GM19372 (cell line): ENCODE data around the gene GATD1.
A peak's percentile ranks its signal among the peaks of the same experiment; 100 is the strongest.
"Not testable (repeated sequence)": the region's sequence is repeated elsewhere in the genome, so short reads cannot be mapped to it uniquely, and the experiment has no call there.

ENCODE experiments used
- ATAC-seq: cut with Tn5 transposase; IDR thresholded peaks from one replicate; pipeline ENCODE4 v1.9.1; 2021; ENCODE audit warnings: mild to moderate bottlenecking, low read depth, moderate library complexity; ENCODE audit not compliant: unreplicated experiment

Gene GATD1

DNA sequence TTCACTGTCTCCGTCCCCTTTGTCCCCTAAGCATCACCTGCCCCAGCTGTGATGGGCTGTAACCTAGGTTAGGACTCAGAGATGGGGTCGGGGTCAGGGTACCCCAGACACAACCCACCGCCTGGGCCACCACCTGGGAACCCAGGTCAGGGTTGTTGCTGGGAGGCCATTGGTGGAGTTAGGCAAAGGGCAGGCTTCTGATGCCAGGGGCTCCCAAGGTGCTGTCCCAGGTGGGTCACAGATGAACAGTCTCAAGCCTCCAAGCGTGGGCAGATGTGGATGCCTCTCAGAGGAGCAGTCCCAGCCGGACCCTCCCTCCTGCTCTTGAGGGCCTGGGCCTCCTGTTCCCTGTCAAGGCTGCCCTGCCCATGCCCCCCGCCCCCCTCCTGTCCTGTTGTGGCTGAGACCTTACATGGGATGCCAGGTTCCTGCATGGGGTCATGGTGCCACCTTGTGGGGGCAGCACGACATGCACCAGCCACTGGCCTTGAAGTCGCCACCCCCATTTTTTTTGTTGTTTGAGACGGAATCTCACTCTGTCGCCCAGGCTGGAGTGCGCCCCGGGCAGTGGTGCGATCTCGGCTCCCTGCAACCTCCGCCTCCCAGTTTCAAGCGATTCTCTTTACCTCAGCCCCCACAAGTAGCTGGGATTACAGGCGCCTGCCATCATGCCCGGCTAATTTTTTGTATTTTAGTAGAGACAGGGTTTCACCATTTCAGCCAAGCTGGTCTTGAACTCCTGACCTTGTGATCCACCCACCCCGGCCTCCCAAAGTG, 12.1 kb downstream of the GATD1 start:
- no peak for ATAC-seq

DNA sequence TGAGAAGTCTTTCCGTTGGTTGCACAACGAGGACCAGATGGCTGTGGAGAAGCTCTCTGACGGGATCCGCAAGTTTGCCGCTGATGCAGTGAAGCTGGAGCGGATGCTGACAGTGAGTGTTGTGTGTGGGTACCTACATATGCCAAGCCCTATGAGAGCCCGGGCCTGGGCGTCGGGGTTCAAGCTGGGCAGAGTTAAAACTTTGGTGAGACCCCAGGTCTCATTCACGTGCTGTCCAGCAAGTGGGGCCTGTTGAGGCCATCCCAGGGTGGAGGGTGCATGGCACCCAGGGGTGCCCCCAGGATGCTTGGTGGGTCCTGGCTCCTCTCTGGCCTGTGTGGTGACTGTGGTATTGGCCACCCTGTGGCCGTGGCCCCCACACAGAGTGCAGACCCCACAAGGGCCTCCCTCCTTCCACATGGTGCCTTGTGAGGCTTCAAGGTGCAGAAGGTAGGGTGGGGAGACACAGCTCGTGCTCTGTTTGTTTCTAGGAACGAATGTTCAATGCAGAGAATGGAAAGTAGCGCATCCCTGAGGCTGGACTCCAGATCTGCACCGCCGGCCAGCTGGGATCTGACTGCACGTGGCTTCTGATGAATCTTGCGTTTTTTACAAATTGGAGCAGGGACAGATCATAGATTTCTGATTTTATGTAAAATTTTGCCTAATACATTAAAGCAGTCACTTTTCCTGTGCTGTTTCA, 12.8 kb downstream of the GATD1 start:
- no peak for ATAC-seq

DNA sequence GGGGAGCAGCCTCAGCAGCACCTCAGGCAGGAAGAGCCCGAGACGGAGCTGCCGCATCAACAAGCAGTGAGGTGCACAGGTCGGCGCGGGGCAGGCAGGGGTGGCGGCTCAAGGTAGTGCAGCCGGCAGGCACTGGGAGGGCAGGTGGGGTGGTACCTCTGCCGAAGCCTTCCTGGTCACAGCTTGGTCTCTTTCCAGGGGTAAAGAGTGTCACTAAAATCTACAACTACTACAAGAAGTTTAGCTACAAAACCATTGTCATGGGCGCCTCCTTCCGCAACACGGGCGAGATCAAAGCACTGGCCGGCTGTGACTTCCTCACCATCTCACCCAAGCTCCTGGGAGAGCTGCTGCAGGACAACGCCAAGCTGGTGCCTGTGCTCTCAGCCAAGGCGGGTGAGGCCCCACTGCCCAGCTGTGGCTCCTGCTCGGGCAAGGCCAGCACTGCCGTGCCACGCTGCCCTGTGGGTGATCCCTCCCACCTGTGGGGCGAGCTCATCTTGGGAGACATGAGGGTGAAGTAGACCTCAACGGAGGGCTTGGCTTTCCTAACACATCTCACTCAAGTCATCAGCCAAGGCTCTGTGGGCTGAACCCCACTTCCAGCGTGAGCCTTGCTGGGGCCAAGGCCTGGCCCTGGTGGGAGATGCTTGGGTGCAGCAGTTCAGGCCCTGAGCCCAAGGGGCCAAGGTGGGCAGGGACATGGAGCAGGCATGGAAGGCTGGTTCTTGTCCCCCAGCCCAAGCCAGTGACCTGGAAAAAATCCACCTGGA, 13.6 kb downstream of the GATD1 start:
- no peak for ATAC-seq

DNA sequence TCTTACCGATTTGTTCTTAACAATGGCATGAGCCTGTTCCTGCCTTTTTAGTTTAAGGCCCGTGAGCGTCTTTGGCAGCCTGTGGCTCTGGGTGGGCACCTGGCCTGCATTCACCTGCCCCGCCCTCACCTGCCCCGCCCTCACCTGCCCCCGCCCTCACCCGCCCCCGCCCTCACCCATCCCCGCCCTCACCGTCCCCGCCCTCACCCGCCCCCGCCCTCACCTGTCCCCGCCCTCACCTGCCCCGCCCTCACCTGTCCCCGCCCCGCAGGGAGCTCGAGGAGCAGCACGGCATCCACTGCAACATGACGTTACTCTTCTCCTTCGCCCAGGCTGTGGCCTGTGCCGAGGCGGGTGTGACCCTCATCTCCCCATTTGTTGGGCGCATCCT, 14.2 kb downstream of the GATD1 start:
- no peak for ATAC-seq

DNA sequence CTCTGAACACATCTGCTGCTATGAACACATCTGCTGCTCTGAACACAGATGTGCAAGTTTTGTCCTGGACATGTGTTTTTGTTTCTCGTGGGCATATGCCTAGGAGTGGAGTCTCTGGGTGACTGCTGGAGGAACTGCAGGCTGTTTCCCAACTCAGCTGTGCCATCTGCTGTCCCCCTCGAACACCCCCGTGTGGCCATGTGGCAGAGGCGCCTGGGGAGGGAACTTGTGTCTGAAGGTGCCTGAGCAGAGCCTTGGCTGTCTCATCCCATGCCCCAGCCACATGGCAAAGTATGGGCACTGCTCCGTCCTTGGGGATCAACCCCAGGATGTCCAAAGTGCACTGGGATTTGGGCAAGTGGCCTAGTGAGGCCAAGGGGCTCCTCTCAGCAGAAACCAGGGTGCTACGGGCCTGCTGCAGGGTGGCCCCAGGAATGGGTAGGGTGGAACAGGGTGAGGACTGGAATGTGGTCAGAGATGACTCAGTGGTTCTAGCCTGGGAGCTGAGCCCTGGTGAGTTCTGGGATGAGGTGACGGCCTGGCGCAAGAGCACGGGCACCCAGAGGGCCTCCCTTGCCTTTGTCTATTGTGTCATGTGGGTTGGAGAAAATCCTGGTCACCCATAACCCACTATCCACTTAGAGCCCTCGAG, 14.7 kb downstream of the GATD1 start:
- no peak for ATAC-seq

DNA sequence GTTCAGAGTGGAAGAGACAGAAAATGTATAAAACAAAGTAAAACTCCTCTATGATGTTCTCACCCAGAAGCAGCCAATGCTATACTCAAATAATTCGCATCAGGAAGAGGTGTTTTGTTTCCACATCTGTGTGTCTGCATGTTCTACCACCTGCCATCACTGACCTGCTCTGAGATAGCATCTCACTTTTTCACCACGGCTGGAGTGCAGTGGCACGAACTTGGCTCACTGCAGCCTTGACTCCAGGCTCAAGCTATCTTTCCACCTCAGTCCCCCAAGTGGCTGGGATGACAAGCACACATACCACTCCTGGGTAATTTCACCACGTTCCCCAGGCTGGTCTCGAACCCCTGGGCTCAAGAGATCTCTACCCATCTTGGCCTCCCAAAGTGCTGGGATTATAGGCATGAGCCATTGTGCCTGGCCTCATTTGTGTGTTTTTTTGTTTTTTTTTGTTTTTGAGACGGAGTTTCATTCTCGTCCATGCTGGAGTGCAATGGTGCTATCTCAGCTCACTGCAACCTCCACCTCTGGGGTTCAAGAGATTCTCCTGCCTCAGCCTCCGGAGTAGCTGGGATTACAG, 15.7 kb downstream of the GATD1 start:
- no peak for ATAC-seq

DNA sequence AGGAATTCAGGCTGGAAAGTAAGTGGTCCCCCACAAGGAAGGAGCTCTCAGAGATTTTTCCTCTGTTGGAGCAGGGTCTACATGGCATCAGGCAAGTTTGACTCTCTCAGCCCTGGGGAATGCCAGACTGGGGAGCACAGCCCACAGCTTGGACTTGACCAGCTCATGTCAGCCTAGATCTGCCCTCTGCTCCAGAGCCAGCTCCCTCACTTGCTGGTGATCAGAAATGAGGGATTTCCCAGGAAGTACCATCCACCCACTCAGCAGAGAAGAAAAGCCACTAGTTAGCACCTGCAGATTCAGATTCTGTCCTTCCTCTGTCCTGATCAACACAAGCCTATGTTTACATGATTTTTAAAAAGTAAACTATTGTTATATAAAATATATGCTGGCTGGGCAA, 17.1 kb downstream of the GATD1 start:
- ATAC-seq, result no peak

DNA sequence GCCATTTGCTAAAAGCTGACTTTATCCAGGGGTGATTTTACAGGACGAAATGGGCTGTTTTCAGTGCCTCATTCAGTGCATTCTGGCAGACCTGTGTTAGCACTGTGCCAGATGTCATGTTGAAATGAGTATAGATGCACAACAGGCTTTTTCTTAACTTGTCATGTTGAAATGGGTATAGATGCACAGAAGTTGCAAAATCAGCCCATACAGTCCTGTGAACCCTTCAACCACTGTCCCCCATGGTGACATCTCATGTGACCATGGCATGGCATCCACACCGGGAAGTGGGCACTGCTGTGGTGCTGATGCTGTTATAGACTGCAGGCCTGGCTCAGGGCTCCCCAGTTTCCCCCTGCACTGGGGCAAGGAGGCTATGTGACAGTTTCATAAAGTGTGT, 27.6 kb downstream of the GATD1 start:
- ATAC-seq, result no peak

DNA sequence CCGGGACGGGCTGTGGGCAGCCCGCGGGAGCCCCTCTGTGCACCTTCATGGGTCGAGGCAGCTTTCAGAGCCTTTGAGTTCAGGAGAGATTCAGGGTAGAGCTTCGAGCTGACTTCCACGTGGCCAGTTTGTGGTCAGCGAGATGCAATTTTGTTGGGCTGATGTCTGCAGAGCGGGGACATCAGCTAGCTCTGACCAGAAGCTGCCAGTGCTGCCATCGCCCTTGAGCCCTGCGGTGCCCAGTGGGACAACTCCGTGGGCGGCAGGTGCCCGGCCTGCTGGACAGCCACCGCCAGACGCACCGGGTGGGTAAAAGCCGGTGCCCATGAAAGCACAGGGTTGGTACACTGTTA, 29.3 kb downstream of the GATD1 start:
- no peak for ATAC-seq

DNA sequence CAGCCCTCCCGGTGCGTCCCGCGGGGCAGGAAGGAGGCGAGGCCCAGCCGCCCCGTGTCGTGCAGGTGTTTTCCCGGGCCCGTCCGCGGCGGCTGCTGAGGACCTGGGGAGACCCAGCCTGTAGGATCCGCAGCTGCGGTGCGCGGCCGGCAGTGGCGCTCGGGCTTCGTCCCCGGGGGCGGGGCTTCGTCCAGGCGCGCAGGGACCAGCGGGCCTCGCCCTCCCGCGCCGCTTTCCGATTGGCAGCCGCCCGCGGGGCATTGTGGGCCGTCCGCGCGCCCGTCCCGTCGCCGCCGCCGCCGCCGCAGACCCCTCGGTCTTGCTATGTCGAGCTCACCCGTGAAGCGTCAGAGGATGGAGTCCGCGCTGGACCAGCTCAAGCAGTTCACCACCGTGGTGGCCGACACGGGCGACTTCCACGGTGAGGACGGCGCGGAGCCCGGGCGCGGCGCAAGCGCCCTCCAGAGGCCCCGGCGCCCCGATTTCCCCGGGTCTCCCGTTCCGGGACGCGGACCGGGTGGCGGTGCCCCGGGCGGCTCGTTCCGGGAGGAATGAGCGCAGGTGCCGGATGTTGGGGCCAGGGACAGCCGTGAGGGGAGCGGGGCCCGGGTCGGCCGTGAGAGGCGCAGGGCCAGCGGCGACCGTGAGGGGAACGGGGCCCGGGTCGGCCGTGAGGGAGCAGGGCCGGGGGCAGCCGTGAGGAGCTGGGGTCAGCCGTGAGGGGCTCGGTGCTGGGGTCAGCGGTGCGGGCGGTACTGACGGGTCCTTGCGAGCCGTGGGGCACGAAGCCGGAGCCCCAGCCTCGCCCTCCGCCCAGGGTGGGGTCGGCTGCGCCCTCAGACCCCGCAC, 29.9 kb downstream of the GATD1 start, which contains the start of gene TALDO1:
TALDO1 (plus strand) TSS at position 307 of the 849 bp plus-strand sequence; CDS start at position 325, 18 bp downstream.
- peak; percentile 89 for ATAC-seq

DNA sequence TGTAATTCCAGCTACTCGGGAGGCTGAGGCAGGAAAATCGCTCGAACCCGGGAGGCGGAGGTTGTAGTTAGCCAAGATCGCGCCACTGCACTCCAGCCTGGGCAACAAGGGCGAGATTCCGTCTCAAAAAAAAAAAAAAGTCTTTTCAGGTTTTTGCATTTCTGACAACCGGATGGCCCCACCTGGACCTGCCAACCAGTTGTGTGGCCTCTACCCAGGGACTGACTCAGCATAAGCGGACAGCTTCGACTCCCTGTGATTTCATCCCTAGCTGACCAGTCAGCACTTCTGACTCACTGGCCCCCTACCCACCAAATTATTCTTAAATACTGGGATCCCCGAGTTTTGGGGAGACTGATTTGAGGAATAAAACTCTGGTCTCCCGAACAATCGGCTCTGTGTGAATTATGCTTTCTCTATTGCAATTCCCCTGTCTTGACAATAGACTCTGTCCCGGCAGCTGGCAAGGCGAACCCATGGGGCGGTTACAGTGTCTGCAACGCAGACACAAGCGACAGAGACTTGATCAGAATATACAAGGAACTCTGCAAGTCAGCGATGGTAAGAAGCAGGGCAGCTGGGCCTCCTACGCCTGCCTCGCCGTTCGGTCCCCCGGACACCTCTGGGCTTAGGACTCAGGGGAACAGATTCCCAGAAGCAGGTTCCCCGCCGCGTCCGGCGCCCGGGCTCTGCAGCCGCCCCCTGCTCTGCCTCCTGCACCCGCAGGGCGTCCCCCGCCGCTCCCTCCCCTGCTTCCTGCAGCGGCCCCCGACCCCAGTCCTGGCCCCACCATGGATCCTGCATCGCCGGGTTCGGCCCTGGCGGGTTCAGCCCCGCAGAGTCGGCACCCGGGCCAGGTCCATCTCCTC, 30.8 kb downstream of the GATD1 start:
- peak; percentile 39 for ATAC-seq

DNA sequence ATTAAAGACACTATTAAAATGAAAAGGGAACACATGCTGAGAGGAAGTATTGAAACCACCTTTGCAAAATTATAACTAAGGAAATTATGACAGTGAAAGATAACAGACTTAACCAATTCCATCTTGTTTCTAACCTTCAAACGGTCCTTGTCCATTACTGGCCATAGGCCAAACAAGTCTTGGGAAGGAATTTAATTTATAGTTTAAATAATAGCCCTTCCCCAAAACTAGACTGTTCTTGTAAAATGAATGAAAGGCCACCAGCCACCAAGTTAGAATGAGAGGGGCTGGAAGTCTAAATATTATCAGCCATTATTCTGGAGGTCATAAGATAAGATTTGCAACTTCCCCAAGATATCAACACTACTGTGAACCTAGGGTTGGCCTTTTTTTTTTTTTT, 31.9 kb downstream of the GATD1 start:
- ATAC-seq, result no peak

DNA sequence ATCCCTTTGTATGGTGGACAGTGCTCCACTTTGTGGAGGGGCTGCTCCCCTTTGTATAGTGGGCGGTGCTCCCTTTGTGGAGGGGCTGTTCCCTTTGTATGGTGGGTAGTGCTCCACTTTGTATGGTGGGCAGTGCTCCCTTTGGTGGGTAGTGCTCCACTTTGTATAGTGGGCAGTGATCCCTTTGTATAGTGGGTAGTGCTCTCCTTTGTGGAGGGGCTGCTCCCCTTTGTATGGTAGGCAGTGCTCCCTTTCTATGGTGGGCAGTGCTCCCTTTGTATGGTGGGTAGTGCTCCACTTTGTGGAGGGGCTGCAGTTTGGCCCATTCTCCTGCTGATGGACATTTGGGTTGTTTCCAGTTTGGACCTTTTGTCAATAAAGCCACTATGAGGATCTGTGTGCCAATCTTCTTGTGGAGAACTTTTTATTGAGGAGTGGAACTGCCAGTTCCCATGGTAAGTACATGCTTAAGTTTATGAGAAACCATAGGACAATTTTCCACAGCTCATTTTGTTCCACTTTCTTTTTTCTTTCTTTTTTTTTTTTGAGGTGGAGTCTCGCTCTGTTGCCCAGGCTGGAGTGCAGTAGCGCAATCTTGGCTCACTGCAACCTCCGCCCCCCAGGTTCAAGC, 34.6 kb downstream of the GATD1 start:
- ATAC-seq, result no peak

DNA sequence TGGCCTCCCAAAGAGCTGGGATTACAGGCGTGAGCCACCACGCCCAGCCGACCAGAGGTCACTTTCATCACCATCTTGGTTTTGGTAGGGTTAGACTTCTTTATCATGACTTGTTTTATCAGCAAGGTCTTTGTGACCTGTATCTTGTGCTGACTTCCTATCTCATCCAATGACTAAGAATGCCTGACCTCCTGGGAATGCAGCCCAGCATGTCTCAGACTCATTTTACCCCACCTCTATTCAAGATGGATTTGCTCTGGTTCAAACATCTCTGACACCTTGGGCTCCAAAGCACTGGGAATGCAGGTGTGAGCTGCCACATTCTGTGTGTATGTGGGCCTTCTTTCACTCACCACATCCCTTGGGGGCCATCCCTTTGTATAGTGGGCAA, 35.1 kb downstream of the GATD1 start:
- no peak for ATAC-seq

DNA sequence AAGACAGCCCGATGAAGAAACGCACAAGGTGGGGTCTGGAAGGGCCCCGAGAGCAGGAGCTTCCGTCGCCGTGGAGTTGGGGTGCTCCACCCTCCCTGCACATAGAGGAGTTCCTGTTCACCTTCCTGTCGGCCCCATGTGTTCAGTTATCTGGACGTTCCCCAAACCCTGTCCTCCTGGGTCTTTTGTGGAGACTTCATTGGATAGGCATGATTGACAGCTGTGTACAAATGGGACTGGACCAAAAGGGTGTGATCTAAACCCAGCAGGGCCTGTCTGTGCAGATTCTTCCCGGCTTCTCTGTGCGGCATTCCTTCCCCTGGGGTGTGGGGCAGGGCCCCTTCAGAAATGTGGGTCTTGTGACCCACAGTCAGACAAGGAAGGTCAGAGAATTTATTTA, 39.4 kb downstream of the GATD1 start:
- not testable (repeated sequence) for ATAC-seq

DNA sequence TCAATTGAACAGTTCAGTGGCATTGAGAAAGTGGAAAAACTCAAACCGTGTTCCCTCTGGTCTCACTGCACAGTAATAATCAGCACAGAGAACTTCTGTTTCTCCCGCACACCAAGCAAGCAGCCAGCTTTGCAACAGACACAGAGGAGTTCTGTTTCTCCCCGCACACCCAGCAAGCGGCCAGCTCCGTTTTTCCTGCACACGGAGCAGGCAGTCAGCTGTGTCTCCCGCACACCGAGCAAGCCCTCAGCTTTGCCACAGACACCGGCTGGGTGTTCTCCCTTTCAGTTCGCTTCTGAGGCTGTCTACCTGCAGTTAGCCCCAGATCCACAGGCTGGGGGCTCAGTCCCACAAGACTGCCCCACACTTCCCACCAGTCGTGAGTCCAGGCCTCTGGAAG, 39.9 kb downstream of the GATD1 start:
- no peak for ATAC-seq

DNA sequence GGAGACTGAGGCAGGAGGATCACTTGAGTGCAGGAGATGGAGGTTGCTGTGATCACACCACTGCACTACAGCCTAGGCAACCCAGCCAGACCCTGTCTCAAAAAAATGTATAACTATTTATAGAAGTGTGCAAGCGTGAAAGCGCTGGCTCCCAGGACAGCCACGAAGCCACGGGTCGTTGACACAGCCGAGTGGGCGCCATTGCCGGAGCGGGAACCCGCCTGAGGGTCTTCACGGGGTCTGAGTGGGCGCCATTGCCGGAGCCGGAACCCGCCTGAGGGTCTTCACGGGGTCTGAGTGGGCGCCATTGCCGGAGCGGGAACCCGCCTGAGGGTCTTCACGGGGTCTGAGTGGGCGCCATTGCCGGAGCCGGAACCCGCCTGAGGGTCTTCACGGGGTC, 42.7 kb downstream of the GATD1 start:
- ATAC-seq, result not testable (repeated sequence)

DNA sequence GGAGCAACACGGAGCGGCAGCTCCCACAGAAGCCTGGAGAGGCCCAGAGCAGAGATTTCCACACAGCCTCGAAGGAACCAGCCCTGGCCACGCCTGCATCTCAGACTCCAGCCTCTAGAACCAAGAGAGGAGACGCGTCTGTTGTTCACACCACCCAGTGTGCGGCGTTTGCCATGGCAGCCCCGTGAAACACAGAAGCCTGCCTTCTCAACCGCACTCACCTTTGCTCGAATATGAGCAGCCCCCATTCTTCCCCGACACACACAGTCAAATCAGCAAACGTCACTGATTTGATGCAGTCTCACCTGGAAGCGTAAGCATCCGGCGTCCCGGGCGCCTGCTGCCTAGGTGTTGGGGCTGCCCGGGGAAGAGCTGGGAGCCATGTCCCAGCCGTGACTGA, 44.2 kb downstream of the GATD1 start:
- no peak for ATAC-seq
